ENCODE data around the gene KLHL21.

DNA sequence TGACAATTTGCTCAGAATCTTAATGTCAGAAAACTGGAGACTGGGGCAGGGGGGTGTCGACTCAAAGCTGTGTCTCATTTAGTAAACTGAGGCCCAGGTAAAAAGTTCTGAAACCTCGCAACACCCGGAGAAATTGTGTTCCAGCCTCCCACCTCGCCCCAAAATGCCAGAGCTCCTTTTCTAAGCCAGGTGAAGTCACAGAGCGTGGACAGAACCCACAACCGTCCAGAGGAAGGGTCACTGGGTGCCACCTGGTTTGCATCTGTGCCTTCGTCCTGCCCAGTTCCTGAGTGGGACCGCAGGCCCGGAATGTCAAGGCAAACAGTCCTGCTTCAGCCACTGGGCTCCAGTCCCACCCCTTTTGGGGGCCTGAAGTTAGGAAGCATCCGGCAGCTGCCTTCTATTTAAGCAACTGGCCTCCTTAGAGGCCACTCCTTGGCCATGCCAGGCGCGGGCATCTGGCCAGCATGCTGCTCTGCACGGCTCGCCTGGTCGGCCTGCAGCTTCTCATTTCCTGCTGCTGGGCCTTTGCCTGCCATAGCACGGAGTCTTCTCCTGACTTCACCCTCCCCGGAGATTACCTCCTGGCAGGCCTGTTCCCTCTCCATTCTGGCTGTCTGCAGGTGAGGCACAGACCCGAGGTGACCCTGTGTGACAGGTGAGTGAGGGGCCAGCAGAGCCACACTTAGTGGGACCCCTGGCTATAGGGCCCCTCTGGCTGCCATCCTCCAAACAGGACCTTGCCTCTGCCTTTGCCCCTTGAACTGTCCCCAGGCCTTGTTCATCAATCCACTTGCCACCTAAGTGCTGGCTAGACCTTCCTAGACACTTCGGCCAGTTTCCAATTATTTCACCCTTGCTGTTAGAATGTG, 47.5 kb downstream of the KLHL21 start, which contains the start of gene TAS1R1:
- TF ChIP-seq, protein P1, sequence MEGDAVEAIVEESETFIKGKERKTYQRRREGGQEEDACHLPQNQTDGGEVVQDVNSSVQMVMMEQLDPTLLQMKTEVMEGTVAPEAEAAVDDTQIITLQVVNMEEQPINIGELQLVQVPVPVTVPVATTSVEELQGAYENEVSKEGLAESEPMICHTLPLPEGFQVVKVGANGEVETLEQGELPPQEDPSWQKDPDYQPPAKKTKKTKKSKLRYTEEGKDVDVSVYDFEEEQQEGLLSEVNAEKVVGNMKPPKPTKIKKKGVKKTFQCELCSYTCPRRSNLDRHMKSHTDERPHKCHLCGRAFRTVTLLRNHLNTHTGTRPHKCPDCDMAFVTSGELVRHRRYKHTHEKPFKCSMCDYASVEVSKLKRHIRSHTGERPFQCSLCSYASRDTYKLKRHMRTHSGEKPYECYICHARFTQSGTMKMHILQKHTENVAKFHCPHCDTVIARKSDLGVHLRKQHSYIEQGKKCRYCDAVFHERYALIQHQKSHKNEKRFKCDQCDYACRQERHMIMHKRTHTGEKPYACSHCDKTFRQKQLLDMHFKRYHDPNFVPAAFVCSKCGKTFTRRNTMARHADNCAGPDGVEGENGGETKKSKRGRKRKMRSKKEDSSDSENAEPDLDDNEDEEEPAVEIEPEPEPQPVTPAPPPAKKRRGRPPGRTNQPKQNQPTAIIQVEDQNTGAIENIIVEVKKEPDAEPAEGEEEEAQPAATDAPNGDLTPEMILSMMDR (IDR thresholded peaks at IDR 0.05), result no peak
- TF ChIP-seq POLR2A (IDR thresholded peaks at IDR 0.05), result no peak
